ENCODE measurements around the gene SNCB.

SNCB gene

GRCh38 chr5:176646049-176646706, 15.8 kb upstream of the SNCB start:
- Histone ChIP-seq H3K27ac (replicated peaks) (no peak overlapping the region), H3K27me3 (ENCODE audit: insufficient read depth, poor library complexity, severe bottlenecking) (peaks cover 3% of the 10 kb centered on the region), H3K4me3 (replicated peaks; ENCODE audit: insufficient read depth, low read length) (no peak overlapping the region)
- no peak for DNase-seq (ENCODE audit: low read depth in 1 of 2, low spot score in 1 of 2)
- no peak for TF ChIP-seq CTCF (IDR thresholded peaks at IDR 0.05; ENCODE audit: insufficient read depth, low read length)
- TF ChIP-seq REST (IDR thresholded peaks at IDR 0.05; ENCODE audit: insufficient replicate concordance, low read depth) = no peak
- no peak for TF ChIP-seq POLR2AphosphoS5 (IDR thresholded peaks at IDR 0.05; ENCODE audit: low read depth)
- no peak for TF ChIP-seq SPI1 (IDR thresholded peaks at IDR 0.05; ENCODE audit: borderline replicate concordance, low read depth)
- TF ChIP-seq GABPA (IDR thresholded peaks at IDR 0.05; ENCODE audit: low read depth) = no peak

- DNase-seq (ENCODE audit: low read depth in 1 of 2, low spot score in 1 of 2) = no peak
- Histone ChIP-seq H3K27me3 (ENCODE audit: insufficient read depth, poor library complexity, severe bottlenecking) (peaks cover 3% of the 10 kb centered on the region), H3K4me3 (replicated peaks; ENCODE audit: insufficient read depth, low read length) (no peak overlapping the region), H3K27ac (replicated peaks) (no peak overlapping the region)
- TF ChIP-seq GABPA (IDR thresholded peaks at IDR 0.05; ENCODE audit: low read depth) (no peak), CTCF (IDR thresholded peaks at IDR 0.05; ENCODE audit: insufficient read depth, low read length) (no peak), SPI1 (IDR thresholded peaks at IDR 0.05; ENCODE audit: borderline replicate concordance, low read depth) (no peak), REST (IDR thresholded peaks at IDR 0.05; ENCODE audit: insufficient replicate concordance, low read depth) (no peak), POLR2AphosphoS5 (IDR thresholded peaks at IDR 0.05; ENCODE audit: low read depth) (no peak)
Measured at GRCh38 chr5:176644878-176645670, 14.7 kb upstream of the SNCB start.

DNA sequence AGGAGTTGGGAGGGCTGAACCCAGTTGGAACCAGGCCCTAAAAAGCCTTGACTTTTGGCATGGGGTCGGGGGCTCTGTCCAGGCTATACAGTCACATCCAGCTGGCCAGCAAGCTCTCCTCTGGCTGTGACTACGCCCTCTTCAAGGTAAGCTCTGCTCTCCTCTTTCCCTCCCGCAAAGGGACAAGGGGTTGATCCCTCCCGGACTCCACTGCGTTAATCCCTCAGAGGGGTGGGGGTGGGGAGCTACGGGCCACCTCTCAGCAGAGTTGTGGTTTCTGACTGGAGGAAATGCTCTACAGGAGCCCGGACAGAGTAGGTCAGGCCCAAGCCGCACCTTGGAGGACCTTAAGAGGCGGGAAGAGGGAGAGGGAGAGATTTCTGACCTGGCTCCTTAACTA, 14.0 kb upstream of the SNCB start:
- no peak for DNase-seq (ENCODE audit: low read depth in 1 of 2, low spot score in 1 of 2)
- no peak overlapping the region for H3K27ac ChIP-seq (replicated peaks)
- no peak overlapping the region for H3K4me3 ChIP-seq (replicated peaks; ENCODE audit: insufficient read depth, low read length)
- H3K27me3 ChIP-seq (ENCODE audit: insufficient read depth, poor library complexity, severe bottlenecking) = peaks cover 3% of the 10 kb centered on the region
- no peak for TF ChIP-seq POLR2AphosphoS5 (IDR thresholded peaks at IDR 0.05; ENCODE audit: low read depth)
- TF ChIP-seq REST (IDR thresholded peaks at IDR 0.05; ENCODE audit: insufficient replicate concordance, low read depth) = no peak
- no peak for TF ChIP-seq SPI1 (IDR thresholded peaks at IDR 0.05; ENCODE audit: borderline replicate concordance, low read depth)
- no peak for TF ChIP-seq CTCF (IDR thresholded peaks at IDR 0.05; ENCODE audit: insufficient read depth, low read length)
- no peak for TF ChIP-seq GABPA (IDR thresholded peaks at IDR 0.05; ENCODE audit: low read depth)
